Kidney epithelial cell (primary cell): Measurements from ENCODE around the gene ZNF516. TPM values are rescaled to one million over a fixed set of nuclear protein-coding genes. Genes with fewer than 3 reads are reported as not detected.

Experiments used
- DNase-seq: peaks from one replicate; pipeline ENCODE4 v3.0.0-alpha.2; 2010; ENCODE audit warnings: low read depth
- H3K27me3 ChIP-seq: 2 replicates; pipeline ENCODE4 v1.6.0; 2011; ENCODE audit warnings: low read length; ENCODE audit not compliant: control insufficient read depth, insufficient read depth
- H3K36me3 ChIP-seq: 2 replicates; pipeline ENCODE4 v1.5.1; 2011; ENCODE audit warnings: low read length; ENCODE audit not compliant: control insufficient read depth, insufficient read depth
- H3K4me3 ChIP-seq: 2 replicates; pipeline ENCODE4 v1.5.1; 2011; ENCODE audit warnings: low read depth, mild to moderate bottlenecking, control low read depth, low read length
- total RNA-seq: library from RNA; depleted of rRNA; stranded (reverse); fragments of >200 nt; gene quantifications from 2 replicates; pipeline ENCODE4 v1.2.3, GENCODE V29; 2015
- TF ChIP-seq, protein P1 (sequence below): IDR thresholded peaks from 2 replicates; pipeline ENCODE4 v1.5.1; 2011; ENCODE audit warnings: mild to moderate bottlenecking, moderate library complexity, low read length, control low read depth, inconsistent platforms; ENCODE audit not compliant: insufficient read depth, poor library complexity, severe bottlenecking

ZNF516 gene
- total RNA-seq, 1 donor from 2014 or later, result 56.1 TPM

DNA sequence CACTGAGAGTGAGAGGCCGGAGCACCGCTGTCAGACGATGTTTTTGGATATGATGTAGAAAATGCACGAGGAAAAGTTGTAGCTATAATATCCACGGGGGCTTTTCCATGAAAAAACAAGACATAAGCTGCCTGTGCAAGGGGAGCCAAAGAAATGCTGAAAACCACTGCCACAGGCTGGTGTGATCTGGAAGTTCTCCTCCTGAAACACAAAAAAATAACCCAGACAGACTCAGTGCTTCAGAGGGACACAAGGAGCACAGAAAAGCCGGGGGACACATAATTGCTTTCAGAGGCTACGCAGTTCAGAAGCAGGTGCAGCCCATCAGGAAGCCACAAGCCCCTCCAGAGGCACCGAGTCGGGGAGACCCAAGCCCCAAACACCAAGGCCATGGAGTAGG, 98.2 kb downstream of the ZNF516 start:
- no peak for DNase-seq
- TF ChIP-seq, protein P1, sequence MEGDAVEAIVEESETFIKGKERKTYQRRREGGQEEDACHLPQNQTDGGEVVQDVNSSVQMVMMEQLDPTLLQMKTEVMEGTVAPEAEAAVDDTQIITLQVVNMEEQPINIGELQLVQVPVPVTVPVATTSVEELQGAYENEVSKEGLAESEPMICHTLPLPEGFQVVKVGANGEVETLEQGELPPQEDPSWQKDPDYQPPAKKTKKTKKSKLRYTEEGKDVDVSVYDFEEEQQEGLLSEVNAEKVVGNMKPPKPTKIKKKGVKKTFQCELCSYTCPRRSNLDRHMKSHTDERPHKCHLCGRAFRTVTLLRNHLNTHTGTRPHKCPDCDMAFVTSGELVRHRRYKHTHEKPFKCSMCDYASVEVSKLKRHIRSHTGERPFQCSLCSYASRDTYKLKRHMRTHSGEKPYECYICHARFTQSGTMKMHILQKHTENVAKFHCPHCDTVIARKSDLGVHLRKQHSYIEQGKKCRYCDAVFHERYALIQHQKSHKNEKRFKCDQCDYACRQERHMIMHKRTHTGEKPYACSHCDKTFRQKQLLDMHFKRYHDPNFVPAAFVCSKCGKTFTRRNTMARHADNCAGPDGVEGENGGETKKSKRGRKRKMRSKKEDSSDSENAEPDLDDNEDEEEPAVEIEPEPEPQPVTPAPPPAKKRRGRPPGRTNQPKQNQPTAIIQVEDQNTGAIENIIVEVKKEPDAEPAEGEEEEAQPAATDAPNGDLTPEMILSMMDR, result no peak
- H3K4me3 ChIP-seq, result no peak overlapping the region
- H3K36me3 ChIP-seq, result no peaks in the 10 kb centered on the region
- no peaks in the 10 kb centered on the region for H3K27me3 ChIP-seq

DNA sequence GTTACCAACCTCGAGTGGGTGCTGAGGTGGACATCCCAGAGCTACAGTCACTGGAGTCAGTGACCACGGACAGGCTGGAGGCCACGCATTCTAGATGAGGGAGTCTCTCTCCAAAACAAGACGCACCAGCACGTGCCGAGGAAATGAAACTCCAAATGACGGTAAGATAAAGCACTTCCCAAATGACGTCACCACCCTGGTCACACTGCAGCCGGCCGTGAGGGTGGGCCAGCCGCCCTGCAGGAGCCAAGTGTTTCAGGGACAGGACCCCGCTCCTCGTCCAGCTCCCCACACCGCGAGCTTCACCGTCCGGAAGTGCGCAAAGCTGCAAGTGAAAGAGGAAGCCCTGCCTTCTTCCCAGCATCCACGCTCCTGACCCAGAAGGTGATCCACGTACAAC, 99.4 kb downstream of the ZNF516 start:
- Histone ChIP-seq H3K4me3 (no peak overlapping the region), H3K36me3 (no peaks in the 10 kb centered on the region), H3K27me3 (no peaks in the 10 kb centered on the region)
- TF ChIP-seq, protein P1, result no peak
- DNase-seq, result no peak

DNA sequence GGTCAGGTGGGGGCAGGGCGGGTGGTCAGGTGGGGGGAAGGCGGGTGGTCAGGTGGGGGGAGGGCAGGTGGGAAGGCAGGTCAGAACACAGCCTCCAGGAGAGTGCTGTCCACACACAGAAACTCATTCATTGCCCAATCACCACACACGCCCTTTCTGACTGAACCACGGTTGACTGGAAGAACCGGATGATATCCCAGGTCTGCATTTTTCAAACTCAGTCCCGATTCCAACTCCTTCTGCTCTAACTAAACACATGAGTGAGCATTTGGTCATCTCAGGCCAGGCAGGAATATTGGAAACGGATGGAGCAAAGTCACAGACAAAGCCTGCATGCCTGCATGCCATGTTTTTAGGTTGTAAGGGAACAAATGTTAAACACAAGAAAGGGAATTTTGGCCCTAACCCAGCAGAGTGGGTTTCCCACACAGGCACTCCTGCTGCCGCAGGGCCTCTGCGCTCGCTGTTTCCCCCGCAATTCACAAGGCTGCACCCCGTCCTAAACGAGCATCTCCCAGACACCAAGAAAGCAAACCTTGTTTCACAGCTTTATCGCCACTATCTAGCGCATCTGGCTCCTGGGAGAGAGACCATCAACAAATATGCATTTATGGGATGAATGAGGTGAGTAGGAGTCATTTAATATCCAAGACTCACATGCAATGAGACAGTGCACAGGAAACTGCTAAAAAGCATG, 100.1 kb downstream of the ZNF516 start:
- peak; percentile 26 for DNase-seq
- Histone ChIP-seq H3K4me3 (no peak overlapping the region), H3K36me3 (no peaks in the 10 kb centered on the region), H3K27me3 (no peaks in the 10 kb centered on the region)
- TF ChIP-seq, protein P1, result no peak

DNA sequence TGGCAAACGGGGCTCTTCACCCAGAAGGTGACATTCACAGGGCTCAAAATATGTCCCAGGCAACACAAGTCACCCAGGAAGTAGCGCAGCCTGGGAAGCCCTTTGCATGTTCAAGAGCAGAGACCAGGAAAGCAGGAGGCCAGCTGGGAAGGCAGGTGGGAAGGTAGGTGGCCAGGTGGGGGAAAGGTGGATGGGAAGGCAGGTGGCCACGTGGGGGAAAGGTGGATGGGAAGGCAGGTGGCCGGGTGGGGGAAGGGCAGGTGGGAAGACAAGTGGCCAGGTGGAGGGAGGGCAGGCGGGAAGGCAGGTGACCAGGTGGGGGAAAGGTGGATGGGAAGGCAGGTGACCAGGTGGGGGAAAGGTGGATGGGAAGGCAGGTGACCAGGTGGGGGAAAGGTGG, 102.7 kb downstream of the ZNF516 start:
- DNase-seq, result no peak
- H3K36me3 ChIP-seq, result no peaks in the 10 kb centered on the region
- H3K4me3 ChIP-seq, result no peak overlapping the region
- TF ChIP-seq, protein P1, result no peak
- no peaks in the 10 kb centered on the region for H3K27me3 ChIP-seq

DNA sequence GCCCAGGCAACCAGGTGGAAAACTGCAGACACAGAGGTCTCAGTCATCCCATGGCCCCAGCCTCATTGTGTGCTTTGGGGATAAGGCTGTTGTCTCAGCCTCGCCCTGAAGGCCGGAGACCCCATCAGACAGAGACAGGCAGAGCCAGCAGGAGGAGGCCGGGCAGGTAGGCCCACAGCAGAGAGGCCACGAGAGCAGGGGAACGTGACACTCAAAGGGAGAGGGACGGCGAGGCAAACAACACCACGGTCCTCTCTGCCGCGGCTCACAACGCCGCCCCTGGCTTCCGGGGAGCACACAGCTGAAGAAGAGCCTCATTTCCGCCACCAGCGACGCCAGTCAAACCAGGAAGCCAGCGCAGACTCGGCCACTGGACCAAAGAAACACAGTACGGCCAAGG, 103.3 kb downstream of the ZNF516 start:
- no peak for DNase-seq
- no peaks in the 10 kb centered on the region for H3K27me3 ChIP-seq
- no peak overlapping the region for H3K4me3 ChIP-seq
- H3K36me3 ChIP-seq, result no peaks in the 10 kb centered on the region
- TF ChIP-seq, protein P1, result no peak

DNA sequence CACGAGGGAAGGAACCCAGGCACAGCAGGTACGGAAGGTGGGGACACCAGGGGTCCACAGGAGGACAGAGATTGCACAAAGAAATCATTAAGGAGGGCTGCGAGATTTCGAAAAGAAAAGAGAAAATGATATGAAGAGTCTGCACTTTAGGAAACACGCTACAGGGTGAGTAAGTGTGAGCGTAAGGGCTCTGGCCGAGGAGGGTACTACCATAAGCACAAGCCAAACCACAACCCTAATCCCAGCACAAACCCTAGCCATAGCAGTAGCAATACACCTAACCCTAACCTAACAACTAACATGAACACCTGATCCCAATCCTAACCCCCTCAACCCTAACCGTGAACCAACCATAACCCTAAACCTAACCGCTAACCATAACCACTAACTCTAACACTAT, 104.0 kb downstream of the ZNF516 start:
- H3K27me3 ChIP-seq, result no peaks in the 10 kb centered on the region
- DNase-seq, result no peak
- H3K4me3 ChIP-seq, result no peak overlapping the region

More for the DNA sequence above, 104.0 kb downstream of the ZNF516 start:
- no peaks in the 10 kb centered on the region for H3K36me3 ChIP-seq
- TF ChIP-seq, protein P1, result no peak
